SK-N-MC (cell line): ENCODE data around the gene EXPH5.

ENCODE experiments used
- EZH2 ChIP-seq: fragments of 200-600 bp; sonication (generic); IDR thresholded peaks from one replicate; pipeline ENCODE4 v1.6.1; 2017; ENCODE audit warnings: antibody characterized with exemption
- POLR2AphosphoS5 ChIP-seq: IDR thresholded peaks from 2 replicates; pipeline ENCODE4 v1.6.1; 2012; ENCODE audit warnings: mild to moderate bottlenecking, low read depth, low read length, borderline replicate concordance

DNA sequence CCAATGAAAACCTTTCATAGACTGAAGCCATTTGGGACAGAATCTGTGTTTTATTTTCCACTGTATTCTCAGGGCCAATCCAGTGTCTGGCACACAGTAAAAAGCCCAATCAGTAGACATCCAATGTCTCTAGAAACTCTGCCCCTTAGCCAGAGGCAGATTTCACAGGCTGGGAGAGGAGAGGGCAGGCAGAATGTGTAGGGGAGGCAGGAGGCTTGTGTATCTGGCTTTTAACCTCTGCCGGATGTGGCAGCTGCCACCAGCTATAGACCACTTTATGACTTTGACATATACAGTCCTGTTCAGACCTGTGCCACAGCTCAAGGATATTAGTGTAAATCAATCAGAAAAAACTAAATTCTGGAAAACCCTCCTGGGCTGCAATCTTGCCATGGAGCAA is 4.4 kb downstream of the EXPH5 start:
- TF ChIP-seq EZH2 (no peak), POLR2AphosphoS5 (no peak)
